Erythroblast (primary cell): ENCODE results near the gene FGL2.

ENCODE experiments used
- GATA1 ChIP-seq: IDR thresholded peaks from 2 replicates; pipeline ENCODE4 v1.6.1; 2011; ENCODE audit warnings: low read depth, mild to moderate bottlenecking, control low read depth, low read length, moderate library complexity
- POLR2A ChIP-seq: IDR thresholded peaks from 2 replicates; pipeline ENCODE4 v1.6.1; 2011; ENCODE audit warnings: mild to moderate bottlenecking, low read length

GRCh38 chr7:77242554-77242953, 42.9 kb upstream of the FGL2 start:
- TF ChIP-seq POLR2A (no peak), GATA1 (no peak)
